ENCODE measurements around the gene SCG5. TPM values are rescaled to one million over a fixed set of nuclear protein-coding genes. Genes with fewer than 3 reads are reported as not detected.

The SCG5 gene
- total RNA-seq, 2 experiments from 2014 or later: 2.8 to 3.0 TPM

- no peaks in the 10 kb centered on the region for H3K9me3 Mint-ChIP-seq (ENCODE audit: insufficient read depth)
- no peaks in the 10 kb centered on the region for H3K27me3 Mint-ChIP-seq (ENCODE audit: low read depth)
- no peak overlapping the region for H3K27ac Mint-ChIP-seq
- ChIA-PET CTCF (interaction anchor here (1.3 to 2.1 kb wide), 3 partner anchors 9 to 15 kb away, joined by 4 to 7 read pairs (median 5); no protein-coding TSS in a partner anchor), POLR2A (no interaction called here)
- H3K4me3 Mint-ChIP-seq: no peak overlapping the region
- peaks cover 5% of the 10 kb centered on the region for H3K36me3 Mint-ChIP-seq (ENCODE audit: low read depth)
- ATAC-seq (no peak), DNase-seq (no peak)
- H3K4me1 Mint-ChIP-seq (ENCODE audit: low read depth): peaks cover 4% of the 10 kb centered on the region
Observed at GRCh38 chr15:32664796-32665195, 23.3 kb downstream of the SCG5 start.

- Mint-ChIP-seq H3K27ac (no peak overlapping the region), H3K4me1 (ENCODE audit: low read depth) (peaks cover 4% of the 10 kb centered on the region), H3K36me3 (ENCODE audit: low read depth) (peaks cover 5% of the 10 kb centered on the region), H3K27me3 (ENCODE audit: low read depth) (no peaks in the 10 kb centered on the region), H3K4me3 (no peak overlapping the region), H3K9me3 (ENCODE audit: insufficient read depth) (no peaks in the 10 kb centered on the region)
- ATAC-seq (no peak), DNase-seq (no peak)
- ChIA-PET CTCF (no interaction called here), POLR2A (no interaction called here)
Observed at GRCh38 chr15:32667321-32667720, 25.8 kb downstream of the SCG5 start.

GRCh38 chr15:32668942-32669341 lies 27.4 kb downstream of the SCG5 start:
- Mint-ChIP-seq H3K27me3 (ENCODE audit: low read depth) (no peaks in the 10 kb centered on the region), H3K36me3 (ENCODE audit: low read depth) (peaks cover 2% of the 10 kb centered on the region), H3K9me3 (ENCODE audit: insufficient read depth) (no peaks in the 10 kb centered on the region), H3K27ac (no peak overlapping the region), H3K4me1 (ENCODE audit: low read depth) (no peaks in the 10 kb centered on the region), H3K4me3 (no peak overlapping the region)
- DNase-seq (no peak), ATAC-seq (no peak)
- ChIA-PET CTCF (no interaction called here), POLR2A (no interaction called here)

- no peaks in the 10 kb centered on the region for H3K27me3 Mint-ChIP-seq (ENCODE audit: low read depth)
- H3K9me3 Mint-ChIP-seq (ENCODE audit: insufficient read depth): no peaks in the 10 kb centered on the region
- H3K36me3 Mint-ChIP-seq (ENCODE audit: low read depth): peaks cover 2% of the 10 kb centered on the region
- CTCF ChIA-PET: no interaction called here
- H3K4me3 Mint-ChIP-seq: no peak overlapping the region
- DNase-seq (no peak), ATAC-seq (no peak)
- H3K4me1 Mint-ChIP-seq (ENCODE audit: low read depth): no peaks in the 10 kb centered on the region
- no peak overlapping the region for H3K27ac Mint-ChIP-seq
- POLR2A ChIA-PET: no interaction called here
Observed at GRCh38 chr15:32669896-32670611, 28.5 kb downstream of the SCG5 start.

- ChIA-PET POLR2A (no interaction called here), CTCF (no interaction called here)
- DNase-seq (no peak), ATAC-seq (no peak)
- Mint-ChIP-seq H3K36me3 (ENCODE audit: low read depth) (peaks cover 2% of the 10 kb centered on the region), H3K4me3 (no peak overlapping the region), H3K9me3 (ENCODE audit: insufficient read depth) (no peaks in the 10 kb centered on the region), H3K27ac (no peak overlapping the region), H3K4me1 (ENCODE audit: low read depth) (no peaks in the 10 kb centered on the region), H3K27me3 (ENCODE audit: low read depth) (no peaks in the 10 kb centered on the region)
Observed at GRCh38 chr15:32670623-32671022, 29.1 kb downstream of the SCG5 start.

GRCh38 chr15:32671339-32672325 lies 30.1 kb downstream of the SCG5 start:
- Mint-ChIP-seq H3K4me3 (no peak overlapping the region), H3K36me3 (ENCODE audit: low read depth) (peaks cover 2% of the 10 kb centered on the region), H3K27ac (no peak overlapping the region), H3K27me3 (ENCODE audit: low read depth) (no peaks in the 10 kb centered on the region), H3K9me3 (ENCODE audit: insufficient read depth) (no peaks in the 10 kb centered on the region), H3K4me1 (ENCODE audit: low read depth) (no peaks in the 10 kb centered on the region)
- ChIA-PET CTCF (no interaction called here), POLR2A (no interaction called here)
- no peak for DNase-seq
- no peak for ATAC-seq

GRCh38 chr15:32674681-32675080 lies 33.2 kb downstream of the SCG5 start:
- Mint-ChIP-seq H3K36me3 (ENCODE audit: low read depth) (no peaks in the 10 kb centered on the region), H3K27ac (no peak overlapping the region), H3K4me1 (ENCODE audit: low read depth) (no peaks in the 10 kb centered on the region), H3K9me3 (ENCODE audit: insufficient read depth) (no peaks in the 10 kb centered on the region), H3K27me3 (ENCODE audit: low read depth) (peaks cover 3% of the 10 kb centered on the region), H3K4me3 (no peak overlapping the region)
- ChIA-PET POLR2A (no interaction called here), CTCF (interaction anchor here (0.7 to 1.2 kb wide), 5 partner anchors 11 to 281 kb away, joined by 3 to 4 read pairs (median 3); no protein-coding TSS in a partner anchor)
- DNase-seq (no peak), ATAC-seq (no peak)

GRCh38 chr15:32675466-32675865 lies 34.0 kb downstream of the SCG5 start:
- CTCF ChIA-PET: interaction anchor here (0.7 to 1.2 kb wide), 5 partner anchors 11 to 280 kb away, joined by 3 to 4 read pairs (median 3); no protein-coding TSS in a partner anchor

GRCh38 chr15:32676169-32676568 lies 34.7 kb downstream of the SCG5 start:
- Mint-ChIP-seq H3K36me3 (ENCODE audit: low read depth) (no peaks in the 10 kb centered on the region), H3K4me3 (no peak overlapping the region), H3K9me3 (ENCODE audit: insufficient read depth) (no peaks in the 10 kb centered on the region), H3K4me1 (ENCODE audit: low read depth) (no peaks in the 10 kb centered on the region), H3K27me3 (ENCODE audit: low read depth) (peaks cover 3% of the 10 kb centered on the region), H3K27ac (no peak overlapping the region)
- no peak for DNase-seq
- POLR2A ChIA-PET: no interaction called here
- CTCF ChIA-PET: interaction anchor here (3.2 kb wide), 1 partner anchor 14 kb away, joined by 9 read pairs; no protein-coding TSS in a partner anchor
- no peak for ATAC-seq

More at GRCh38 chr15:32675466-32675865, 34.0 kb downstream of the SCG5 start:
- DNase-seq (no peak), ATAC-seq (no peak)
- Mint-ChIP-seq H3K4me1 (ENCODE audit: low read depth) (no peaks in the 10 kb centered on the region), H3K27ac (no peak overlapping the region), H3K36me3 (ENCODE audit: low read depth) (no peaks in the 10 kb centered on the region), H3K27me3 (ENCODE audit: low read depth) (peaks cover 3% of the 10 kb centered on the region), H3K9me3 (ENCODE audit: insufficient read depth) (no peaks in the 10 kb centered on the region), H3K4me3 (no peak overlapping the region)
- POLR2A ChIA-PET: no interaction called here

- H3K4me3 Mint-ChIP-seq: no peak overlapping the region
- CTCF ChIA-PET: interaction anchor here (3.2 kb wide), 1 partner anchor 15 kb away, joined by 9 read pairs; no protein-coding TSS in a partner anchor
- H3K4me1 Mint-ChIP-seq (ENCODE audit: low read depth): no peaks in the 10 kb centered on the region
Observed at GRCh38 chr15:32677238-32677750, 35.8 kb downstream of the SCG5 start.

GRCh38 chr15:32679298-32679690 lies 37.8 kb downstream of the SCG5 start:
- POLR2A ChIA-PET: no interaction called here
- Mint-ChIP-seq H3K36me3 (ENCODE audit: low read depth) (no peaks in the 10 kb centered on the region), H3K4me3 (no peak overlapping the region), H3K9me3 (ENCODE audit: insufficient read depth) (no peaks in the 10 kb centered on the region), H3K27ac (no peak overlapping the region), H3K4me1 (ENCODE audit: low read depth) (peaks cover 7% of the 10 kb centered on the region), H3K27me3 (ENCODE audit: low read depth) (peaks cover 3% of the 10 kb centered on the region)
- no peak for ATAC-seq
- DNase-seq: no peak
- CTCF ChIA-PET: no interaction called here

More at GRCh38 chr15:32677238-32677750, 35.8 kb downstream of the SCG5 start:
- no peaks in the 10 kb centered on the region for H3K9me3 Mint-ChIP-seq (ENCODE audit: insufficient read depth)
- POLR2A ChIA-PET: no interaction called here
- H3K36me3 Mint-ChIP-seq (ENCODE audit: low read depth): no peaks in the 10 kb centered on the region
- no peak overlapping the region for H3K27ac Mint-ChIP-seq
- no peak for ATAC-seq
- H3K27me3 Mint-ChIP-seq (ENCODE audit: low read depth): peaks cover 3% of the 10 kb centered on the region
- DNase-seq: no peak

- H3K4me3 Mint-ChIP-seq: no peak overlapping the region
- no peaks in the 10 kb centered on the region for H3K36me3 Mint-ChIP-seq (ENCODE audit: low read depth)
- no peak for DNase-seq
- H3K4me1 Mint-ChIP-seq (ENCODE audit: low read depth): peaks cover 9% of the 10 kb centered on the region
- no peak overlapping the region for H3K27ac Mint-ChIP-seq
- no peak for ATAC-seq
- no peaks in the 10 kb centered on the region for H3K27me3 Mint-ChIP-seq (ENCODE audit: low read depth)
- ChIA-PET CTCF (interaction anchor here (1.5 kb wide), 1 partner anchor 20 kb away, joined by 6 read pairs; no protein-coding TSS in a partner anchor), POLR2A (no interaction called here)
- no peaks in the 10 kb centered on the region for H3K9me3 Mint-ChIP-seq (ENCODE audit: insufficient read depth)
Observed at GRCh38 chr15:32682569-32682968, 41.1 kb downstream of the SCG5 start.
